Limb (tissue), 2 donors: ENCODE measurements around the gene AUTS2.
A peak's percentile ranks its signal among the peaks of the same experiment; 100 is the strongest.

Experiments
- DNase-seq, 2 donors: peaks; one replicate each; pipeline ENCODE4 v3.0.0-alpha.2; 2016; ENCODE audit errors: extremely low spot score in 2 of 2

Gene AUTS2

DNA sequence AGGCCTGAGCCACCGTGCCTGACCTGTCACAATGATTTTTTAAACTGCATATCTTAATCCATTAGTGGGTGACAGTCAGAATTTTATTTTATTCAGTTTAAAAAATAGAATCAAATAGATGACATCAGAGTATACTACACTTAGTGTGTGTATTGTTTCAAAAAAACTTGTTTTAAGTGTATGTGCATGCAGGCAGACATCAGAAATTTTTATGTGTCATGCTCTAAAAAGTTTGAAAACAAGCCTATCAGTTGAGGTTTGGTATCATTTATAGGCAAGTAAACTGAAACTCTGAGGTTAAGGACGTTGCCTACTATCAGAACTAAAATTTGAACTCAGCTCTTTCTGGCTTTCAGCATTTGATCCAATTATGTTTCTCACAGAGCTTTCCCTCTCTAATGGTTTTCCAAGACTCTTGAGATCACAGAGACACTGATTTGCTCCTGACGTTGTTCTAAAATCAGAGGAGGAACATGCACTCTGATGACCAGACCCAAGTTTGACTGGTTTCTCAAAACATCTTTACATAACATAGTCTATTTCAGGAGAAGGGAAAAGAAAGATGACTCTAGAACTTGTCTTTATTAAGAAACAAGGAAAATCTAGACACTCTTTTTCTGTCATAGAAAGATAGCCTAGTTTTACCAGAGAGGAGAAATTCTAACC lies 188.6 kb downstream of the AUTS2 start:
- no peak for DNase-seq

DNA sequence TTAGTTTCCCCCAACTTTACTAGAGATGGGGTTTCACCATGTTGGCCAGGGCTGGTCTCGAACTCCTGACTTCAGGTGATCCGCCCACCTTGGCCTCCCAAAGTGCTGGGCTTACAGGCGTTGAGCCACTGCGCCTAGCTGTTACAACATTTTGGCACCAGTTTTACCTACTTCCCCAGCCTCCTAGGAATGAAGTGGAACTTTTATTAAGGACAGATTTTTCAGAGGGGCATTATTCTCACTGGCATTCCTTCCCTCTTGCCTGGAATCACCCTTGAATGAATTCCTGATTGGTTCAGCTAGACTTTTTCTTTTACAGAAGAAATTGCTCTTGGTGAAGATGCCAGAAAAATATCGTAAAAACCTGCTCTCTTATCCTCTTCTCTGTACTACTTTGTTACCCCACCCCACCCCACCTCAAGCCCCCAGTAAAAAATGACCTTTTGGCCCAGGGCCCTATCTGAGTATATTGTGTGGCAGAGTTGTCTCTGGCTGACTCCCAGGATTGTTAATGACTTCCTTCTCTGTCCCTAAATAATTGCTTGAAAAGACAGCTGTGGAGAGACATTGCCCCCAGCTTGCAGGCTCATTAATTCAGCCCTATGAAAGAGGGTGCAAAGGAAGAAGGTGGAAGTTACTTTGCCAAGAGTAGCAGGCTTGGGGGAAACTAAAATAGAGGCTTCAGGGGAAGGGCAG lies 189.6 kb downstream of the AUTS2 start:
- no peak for DNase-seq

DNA sequence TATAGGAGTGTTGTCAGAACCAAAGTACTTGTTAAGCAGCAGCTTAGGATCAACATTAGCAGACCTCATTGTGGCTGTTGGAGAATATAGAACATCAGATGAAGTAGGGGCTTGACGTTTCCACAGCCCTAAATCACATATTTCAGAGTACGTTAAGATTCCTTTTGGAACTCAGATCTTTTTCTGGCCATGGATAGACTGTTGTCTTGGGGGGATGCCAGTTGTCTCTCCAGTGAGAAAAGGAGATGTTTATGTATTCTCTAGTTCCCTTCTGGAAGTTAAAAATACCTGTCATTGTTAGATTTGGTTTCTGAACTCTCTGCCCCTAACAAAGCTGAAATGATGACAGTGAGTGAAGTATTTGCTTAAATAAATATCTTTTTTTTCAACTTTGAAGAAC lies 191.3 kb downstream of the AUTS2 start:
- DNase-seq: no peak

DNA sequence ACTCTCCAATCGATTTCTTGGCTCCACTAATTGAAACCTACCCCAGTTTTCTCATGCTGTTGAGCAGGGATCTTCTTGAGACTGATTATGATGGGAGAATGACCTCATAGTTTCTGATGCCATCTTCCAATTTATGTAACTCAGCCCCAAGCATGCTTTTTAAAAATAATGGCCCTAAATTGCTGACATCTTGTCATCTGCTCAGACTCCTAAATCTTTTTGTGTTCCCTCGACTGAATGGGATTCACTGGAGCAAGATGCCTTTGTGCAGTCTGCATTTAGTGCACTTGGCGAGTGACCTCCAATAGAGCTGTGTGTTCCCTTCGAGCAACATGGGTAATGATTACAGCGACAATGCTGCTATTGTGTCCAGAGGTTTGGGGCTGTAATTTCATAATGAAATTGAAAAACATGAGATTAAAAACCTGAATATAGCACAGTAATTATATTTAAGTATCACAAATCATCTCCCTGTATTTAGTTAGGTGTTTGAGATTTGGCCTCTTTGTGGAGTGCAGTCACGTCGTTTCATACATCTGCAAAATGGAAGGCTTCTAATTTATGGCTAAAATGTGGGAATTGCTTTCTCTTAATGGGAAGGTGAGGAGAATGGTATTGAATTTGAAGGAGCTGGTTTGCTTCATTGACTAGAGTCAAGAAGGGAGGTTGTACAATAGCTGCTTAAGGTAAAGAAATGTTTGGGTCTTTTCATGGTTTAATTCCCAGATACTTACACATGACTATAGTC lies 192.9 kb downstream of the AUTS2 start:
- no peak for DNase-seq

DNA sequence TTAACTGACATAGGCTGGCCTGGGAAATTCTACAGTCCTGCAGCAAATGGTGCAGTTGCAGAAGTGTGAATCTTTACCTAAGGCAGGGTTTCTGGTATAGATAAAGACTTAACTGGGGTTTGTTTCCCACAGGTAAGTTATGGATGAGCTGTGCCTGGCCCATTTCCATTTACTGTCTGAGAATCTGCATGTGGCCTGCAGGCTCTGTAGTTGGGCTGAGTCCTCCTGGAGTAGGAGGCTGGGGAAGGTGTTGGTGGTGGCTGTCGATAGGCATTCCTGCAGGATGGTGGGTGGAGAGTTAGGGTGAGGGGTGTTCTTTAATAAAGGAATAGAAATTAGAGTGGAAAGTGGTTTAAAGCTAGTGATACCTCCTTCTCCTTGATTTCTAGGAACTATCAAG lies 193.5 kb downstream of the AUTS2 start:
- DNase-seq: no peak

DNA sequence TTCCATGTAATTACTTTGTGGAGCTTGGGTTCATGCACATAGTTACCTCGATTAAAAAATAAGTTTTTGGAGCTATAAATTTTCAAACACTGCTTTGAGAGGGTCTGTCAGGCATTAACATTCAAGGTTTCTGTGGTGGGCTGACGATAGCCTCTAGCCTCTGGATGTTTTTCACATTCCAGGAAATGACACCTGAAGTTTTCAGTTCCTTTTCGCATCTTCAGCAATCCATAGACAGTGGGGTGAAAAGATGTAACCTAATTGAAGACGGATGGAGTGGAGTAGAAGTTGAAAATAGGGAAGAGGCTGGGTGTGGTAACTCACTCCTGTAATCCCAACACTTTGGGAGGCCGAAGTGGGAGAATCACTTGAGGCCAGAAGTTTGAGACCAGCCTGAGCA lies 197.7 kb downstream of the AUTS2 start:
- DNase-seq: no peak

DNA sequence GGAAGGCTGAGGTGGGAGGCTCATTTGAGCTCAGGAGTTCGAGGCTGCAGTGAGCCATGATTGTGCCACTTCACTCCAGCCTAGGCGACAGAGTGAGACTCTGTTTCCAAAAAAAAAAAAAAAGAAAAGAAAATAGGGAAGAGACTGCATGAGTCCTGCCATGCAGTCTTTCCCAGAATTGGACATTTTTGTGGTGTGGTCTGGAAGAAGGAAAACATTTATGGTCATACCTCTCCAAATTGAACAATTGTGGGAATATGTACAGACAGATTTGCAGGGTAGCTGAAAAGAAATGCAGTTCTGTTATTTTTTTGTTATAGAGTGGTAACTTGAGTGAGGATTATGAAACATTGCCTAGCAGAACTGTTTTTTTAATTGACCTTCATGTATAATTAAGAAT lies 198.1 kb downstream of the AUTS2 start:
- DNase-seq: no peak

DNA sequence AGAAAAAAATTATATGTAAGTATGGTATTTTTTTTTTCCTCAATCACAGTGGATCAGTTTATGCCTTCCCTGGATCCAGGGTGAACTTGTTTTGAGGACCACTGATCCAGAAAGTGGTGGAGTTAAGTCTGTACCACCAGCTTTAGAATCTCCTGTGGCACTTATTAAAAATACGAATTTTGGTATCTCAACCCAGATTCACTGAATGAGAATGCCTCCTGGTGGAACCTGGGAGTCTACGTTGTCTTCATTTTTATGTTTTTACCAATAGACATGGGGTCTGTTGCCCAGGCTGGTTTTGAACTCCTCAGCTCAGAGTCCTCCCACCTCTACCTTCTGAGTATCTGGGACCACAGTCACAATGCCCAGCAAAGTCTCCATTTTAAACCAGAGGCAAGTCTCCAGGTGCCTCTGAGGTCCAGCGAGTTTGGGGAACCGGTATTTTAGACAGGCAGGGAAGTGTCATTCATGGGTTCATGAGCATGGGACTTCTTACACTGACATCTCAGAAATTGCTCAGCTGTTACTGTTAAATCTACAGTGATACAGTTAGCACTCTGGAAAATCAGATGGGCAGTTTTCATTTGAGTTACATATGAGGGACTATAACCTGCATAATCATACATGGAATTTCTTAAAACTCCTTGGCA lies 200.9 kb downstream of the AUTS2 start:
- DNase-seq: no peak

DNA sequence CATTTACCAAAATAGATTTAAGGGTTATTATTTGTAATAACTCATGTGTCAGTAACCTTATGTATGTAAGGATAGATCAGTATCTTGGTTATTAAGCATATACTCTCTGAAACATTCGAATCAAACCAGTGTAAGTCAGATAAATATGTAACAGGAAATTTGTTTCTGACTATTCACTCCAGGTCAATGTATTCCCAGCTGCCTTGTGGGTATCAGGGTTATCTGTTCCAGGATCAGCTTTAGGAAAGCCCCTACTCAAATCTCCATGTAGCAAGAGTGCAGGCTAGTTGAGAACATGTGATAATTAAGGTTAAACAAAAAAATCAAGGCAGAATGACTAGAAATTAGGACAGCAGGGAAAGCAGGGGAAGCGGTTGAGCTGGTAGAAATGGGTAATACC lies 201.7 kb downstream of the AUTS2 start:
- DNase-seq: no peak

DNA sequence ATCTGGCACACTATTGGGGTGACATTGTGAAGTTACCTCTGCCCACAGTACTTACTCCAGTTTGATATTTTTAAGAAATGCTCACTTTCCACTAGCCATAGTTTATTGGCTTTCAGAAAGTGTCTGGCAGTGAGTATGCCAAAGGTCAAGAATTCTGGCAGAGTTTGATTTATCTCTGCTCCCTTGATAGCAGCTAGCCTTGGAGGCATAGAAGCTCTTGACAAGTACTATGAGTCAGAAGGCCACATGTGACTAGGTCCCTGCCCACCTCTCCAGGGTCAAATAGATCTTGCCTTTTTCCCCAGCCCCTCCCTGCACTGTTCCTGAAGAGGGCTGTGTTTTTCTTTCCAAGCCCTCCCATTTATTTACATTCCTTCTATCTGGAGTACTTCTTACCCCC lies 202.2 kb downstream of the AUTS2 start:
- no peak for DNase-seq

DNA sequence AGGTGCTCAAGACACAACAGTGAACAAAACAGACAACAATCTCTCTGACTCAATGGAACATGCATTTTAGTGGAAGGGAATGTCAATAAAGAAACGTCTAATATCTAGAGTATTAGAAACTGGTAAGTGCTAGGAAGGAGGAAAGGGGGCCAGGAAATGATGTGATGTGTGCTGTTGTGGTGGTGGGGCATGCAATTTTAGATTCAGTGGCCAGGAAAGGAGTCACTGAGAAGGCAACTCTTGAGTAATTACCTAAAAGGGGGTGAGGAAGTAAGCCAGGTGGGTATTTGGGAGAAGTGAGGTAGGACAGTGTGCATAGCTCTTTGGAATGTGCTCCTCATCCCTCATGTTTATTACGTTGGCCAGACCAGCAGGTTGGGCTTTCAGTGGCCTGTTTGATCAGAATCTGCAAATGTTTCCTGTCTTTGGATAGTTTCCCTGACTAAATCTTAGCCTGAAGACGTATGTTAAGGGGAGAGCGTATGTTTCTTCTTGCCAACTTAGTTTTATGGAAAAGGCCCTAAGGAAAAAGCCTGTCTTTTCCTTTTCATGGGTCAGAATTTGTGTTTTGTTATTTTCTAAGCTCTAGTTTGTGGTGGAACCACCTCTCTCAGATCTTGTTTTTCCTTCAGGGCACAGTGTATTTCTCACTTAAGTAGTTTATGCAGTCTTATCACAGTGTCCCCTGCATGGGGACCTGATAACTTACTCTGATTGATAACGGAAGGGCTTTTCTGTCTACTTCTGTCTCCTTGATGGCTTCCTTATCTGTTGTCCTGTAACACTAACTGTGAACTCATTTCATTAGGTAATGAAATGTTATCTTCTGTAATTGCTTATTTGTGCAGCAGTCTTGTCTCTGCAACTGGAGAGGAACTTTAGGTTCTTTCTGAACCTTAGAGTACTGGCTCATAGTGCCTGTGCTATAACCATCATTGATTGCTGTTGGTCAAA lies 203.7 kb downstream of the AUTS2 start:
- no peak for DNase-seq

DNA sequence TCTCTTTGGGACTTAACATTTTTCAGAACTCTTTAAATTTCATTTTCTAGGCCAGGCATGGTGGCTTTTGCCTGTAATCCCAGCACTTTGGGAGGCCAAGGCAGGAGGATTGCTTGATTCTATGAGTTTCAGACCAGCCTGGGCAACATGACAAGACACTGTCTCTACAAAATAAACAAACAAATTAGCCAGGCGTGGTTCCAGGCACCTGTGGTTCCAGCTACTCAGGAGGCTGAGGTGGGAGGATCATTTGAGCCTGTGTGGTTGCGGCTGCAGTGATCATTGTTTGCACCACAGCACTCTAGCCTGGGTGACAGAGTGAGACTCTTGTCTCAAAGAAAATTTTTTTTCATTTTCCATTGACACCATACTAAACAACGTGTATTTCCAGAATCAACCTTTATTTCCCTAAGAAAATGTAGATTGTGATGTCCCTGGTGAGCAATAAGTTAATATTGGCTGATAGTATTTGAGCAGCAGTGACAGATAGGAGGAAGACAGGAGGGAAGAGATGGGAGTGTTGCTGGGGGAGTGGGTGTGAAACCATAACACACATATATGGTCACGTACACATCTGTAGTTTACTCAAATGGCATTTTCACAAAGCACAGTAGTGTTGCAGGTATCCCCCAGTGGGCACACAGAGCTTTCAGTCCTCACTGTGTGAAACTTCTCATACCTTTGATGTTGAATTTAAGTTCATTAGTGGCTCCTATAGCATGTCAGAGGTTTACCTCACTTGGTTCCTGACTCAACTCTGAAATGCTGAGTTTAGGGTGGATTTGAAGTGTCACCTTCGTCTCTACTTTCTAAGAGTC lies 205.6 kb downstream of the AUTS2 start:
- no peak for DNase-seq

DNA sequence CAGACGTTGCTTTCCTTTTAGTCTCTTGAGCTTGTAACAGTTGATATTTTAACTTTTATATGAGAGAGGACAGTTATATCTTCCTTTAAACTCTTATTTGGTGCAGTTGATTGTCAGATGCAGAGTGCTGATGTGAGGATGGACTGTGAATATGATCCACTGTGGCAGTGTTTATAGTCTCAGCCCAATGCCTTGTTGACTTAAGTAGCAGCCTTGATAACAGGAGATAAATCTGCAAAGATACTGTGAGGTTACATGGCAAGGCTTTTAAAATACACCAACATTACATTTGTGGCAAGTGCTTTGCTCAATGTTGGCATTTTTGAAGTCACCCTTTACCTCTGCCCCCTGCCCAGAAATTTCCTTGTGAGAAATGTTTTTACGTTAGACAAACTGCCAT lies 206.7 kb downstream of the AUTS2 start:
- DNase-seq: no peak

DNA sequence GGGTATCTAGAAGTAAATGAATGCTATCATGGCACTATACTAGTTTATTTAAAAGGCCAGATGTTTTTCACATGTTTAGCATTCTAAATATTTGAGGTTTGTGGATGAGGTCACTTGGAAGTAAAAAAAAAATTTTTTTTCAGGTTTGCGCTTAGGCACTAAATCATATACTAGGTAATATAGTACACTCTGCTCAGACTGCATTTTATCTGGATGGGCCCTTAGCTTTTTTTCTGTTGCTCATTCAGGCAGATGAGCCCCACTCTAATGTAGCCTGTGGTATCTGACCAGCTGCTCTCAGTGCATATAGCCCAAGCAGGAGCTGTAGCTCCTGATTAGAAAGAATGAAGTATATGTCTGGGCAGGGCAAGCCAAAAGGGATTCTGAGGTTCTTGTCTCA lies 210.1 kb downstream of the AUTS2 start:
- DNase-seq: no peak

DNA sequence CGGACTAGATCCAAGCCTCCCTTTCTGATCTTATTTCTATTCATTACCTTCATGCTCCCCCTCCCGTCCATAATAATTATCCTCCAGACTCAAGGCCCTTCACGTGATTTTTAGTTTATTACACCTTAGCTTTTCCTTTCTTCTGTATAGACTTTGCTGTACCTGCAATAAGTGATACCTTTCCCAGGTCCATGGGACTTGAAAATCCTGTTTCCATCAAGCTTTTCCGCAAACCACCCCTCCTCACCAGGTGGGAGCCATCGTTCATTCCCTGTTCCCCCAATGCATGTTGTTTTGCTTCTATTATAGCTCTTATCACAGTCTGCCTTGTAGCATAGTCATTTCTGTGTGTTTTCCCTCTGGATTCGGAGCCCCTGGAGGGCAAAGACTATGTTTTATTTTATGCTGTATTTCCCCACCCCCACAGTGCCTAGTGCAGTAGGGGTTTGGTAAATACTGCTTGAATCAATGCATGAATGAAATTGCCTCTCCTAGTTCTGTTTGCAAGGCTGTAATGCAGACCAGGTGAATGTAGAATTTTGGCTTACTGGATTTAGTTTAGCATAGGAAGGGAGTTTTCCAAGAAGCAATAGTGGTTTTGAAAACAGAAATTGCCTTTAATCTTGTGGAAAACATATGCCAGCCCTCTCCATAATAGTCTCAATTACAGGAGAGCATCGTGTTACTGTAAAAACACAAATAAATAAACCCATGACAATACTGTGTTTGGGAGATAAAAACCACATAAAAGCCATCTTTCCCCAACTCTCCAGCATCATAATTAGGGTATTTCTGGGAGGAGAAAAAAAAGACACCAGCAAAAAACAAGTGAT lies 213.4 kb downstream of the AUTS2 start:
- DNase-seq: no peak

DNA sequence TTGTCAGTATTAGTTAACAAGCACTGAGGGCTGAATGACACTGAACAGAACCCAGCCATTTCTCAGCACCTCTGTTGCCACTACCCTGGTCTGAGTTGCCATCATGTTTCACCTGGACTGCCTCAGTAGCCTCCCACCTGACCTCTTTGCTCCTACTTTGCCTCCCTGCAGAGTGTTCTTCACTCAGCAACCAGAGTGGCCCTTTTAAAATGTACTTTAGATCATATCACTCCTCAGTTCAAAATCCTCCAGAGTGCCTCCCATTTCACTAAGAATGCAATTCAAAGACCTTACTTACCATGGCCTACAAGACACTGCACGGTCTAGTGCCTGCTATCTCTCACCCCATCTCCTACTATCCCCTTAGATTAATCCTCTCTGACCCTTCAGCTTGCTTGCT lies 214.5 kb downstream of the AUTS2 start:
- no peak for DNase-seq

DNA sequence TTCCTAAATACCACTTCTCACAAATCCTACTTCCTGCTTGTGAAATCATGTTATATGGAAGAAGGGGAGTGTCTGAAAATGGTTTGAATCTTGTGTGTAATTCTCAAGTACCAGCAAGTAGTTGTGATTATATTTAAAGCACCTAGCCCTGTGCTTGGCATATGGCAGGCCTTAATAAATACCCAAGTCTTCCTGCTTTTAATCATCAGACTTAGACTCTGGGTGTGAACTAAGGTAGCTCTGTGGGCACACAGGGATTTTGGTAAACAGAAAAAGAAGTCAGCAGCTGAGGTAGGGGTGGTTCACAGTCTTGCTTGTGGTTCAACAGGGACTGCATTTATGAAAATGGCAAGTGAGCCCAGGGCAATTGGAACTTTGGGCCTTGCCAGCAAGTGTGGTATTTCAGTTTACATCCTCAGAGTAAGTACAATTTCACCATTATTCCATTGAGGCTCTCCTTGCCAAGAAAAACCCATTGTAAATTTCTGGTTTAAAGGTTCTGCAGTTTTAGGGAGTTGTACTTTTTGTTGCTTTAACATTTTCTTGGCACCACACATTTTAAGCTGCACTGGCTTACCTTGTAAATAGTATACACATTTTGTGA lies 215.5 kb downstream of the AUTS2 start:
- no peak for DNase-seq

DNA sequence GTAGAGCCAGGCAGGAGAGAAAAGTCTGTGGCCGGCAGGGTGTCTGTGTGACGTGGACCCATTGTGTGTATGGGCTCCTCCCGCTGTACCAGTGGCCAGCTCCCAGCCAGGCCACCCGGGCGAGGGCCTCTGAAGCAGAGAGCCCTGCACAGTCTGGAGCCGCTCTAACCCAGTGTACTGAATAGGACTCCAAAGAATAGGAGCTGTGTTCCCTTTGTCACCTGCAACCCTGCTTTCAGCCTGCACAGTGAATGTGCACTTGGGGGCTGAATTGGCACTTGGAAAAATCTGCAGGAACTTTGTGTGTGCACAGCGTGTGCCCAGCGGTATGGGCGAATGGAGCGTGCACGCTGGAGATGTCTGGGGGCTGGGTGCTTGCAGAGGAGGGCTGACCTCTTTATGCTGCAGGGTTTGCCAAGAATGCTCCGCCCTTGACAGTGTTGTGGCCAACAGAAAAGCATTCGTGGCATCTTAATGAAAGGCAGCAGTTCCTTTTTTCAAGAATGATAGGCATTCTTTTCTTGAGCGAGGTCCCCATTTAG lies 216.2 kb downstream of the AUTS2 start:
- DNase-seq: peak in 1 of 2 donors; percentile 42

DNA sequence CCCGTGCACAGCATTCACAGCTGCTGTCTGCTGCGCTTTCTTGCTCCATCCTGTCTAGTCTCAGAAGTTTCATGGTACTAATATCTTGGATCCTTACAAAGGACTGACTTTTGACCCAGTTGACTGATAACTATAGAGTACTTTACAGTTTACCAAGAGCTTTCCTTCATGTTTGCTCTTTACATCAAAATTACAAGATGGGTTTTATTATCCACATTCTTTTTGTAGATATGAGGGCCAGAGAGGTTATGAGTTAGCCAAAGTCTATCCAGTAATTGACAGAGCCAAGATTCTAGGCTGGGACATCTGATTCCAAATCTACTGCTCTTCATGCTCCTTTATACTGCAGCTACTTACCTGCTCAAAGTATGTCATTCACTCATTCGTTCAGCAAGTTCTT lies 218.2 kb downstream of the AUTS2 start:
- no peak for DNase-seq
